ENCODE data around the gene SPDYE3. TPM values are rescaled to one million over a fixed set of nuclear protein-coding genes. Genes with fewer than 3 reads are reported as not detected.
"Not testable (repeated sequence)": the region's sequence is repeated elsewhere in the genome, so short reads cannot be mapped to it uniquely, and the experiment has no call there.

Gene SPDYE3
- total and polyA plus RNA-seq, 4 donors: 0.07 to 1.7 TPM; not detected in 2

DNA sequence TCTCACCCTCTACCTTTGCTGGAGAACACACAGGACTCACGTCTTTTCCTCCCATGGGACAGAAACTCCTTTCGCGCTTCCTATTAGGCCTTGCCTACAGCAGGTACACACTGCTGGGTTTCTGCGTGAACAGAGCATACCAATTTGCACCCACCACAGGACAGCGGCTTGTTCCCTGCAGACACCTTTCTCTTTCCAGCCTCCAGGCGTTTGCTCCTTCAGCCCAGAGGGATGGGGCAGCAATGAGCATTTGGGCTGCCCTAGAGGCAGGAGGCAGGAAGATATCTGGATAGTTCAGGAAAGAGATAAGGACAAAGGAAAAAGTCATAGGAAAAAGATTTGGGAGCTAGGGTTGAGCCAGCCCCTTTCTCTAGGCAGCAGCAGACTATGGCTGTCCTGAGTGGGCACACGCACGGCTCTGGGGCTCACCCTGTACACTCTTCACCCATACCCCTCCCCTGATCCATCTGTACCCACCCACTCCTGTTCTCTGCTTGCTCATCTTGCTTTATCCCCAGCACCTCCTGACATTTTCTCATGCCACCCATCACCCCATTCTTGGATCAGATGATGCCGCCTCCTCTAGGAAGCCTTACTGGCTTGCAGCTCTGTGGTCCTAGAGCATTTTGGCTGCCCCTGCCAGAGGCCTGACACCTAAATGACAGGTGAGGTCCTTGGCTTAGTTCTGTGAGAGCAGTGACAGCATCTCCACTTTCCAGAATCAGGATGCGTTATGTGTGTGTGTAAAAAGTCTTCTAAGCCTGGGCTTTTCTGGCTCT is 40.7 kb upstream of the SPDYE3 start:
- no peak overlapping the region for H3K4me3 ChIP-seq (ENCODE audit: low read depth in 1 of 3, low read length in 3 of 3)
- WGBS: 93% methylated on average over 10 of the region's 10 CpGs
- DNase-seq (ENCODE audit: low spot score): no peak

DNA sequence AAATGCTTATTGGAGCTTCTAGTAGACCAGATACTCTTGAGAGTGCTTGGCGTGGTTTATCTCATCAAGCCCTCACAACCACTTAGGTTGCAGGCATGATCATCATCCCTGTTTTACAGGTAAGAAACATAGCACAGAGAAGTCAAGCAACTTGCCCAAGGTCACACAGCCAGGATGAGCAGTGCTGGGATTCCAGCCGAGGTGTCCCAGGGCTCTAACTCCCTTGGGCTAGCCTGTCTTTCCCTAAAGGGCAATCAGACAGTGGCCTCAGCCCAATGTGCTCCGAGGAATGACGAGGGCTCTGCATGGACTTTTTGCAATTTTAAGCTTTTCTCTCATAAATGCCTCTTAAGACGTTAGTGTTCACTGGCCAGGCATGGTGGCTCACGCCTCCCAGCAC is 39.9 kb upstream of the SPDYE3 start:
- TF ChIP-seq HNF4G (IDR thresholded peaks at IDR 0.05) (no peak), RAD21 (IDR thresholded peaks at IDR 0.05) (no peak), RXRA (IDR thresholded peaks at IDR 0.05) (no peak), GABPA (IDR thresholded peaks at IDR 0.05 in 1 of 2, conservative IDR thresholded peaks at IDR 0.05 in 1 of 2) (no peak), YY1 (IDR thresholded peaks at IDR 0.05) (no peak), JUND (IDR thresholded peaks at IDR 0.05) (no peak), SP1 (IDR thresholded peaks at IDR 0.05) (no peak), FOXA1 (IDR thresholded peaks at IDR 0.05) (no peak), HNF4A (conservative IDR thresholded peaks at IDR 0.05) (no peak), FOXA2 (IDR thresholded peaks at IDR 0.05) (no peak), NR2F2 (IDR thresholded peaks at IDR 0.05) (no peak), EGR1 (IDR thresholded peaks at IDR 0.05; ENCODE audit: low read depth in 2 of 2) (no peak), TAF1 (conservative IDR thresholded peaks at IDR 0.05) (no peak)
- TF ChIP-seq, protein P1, sequence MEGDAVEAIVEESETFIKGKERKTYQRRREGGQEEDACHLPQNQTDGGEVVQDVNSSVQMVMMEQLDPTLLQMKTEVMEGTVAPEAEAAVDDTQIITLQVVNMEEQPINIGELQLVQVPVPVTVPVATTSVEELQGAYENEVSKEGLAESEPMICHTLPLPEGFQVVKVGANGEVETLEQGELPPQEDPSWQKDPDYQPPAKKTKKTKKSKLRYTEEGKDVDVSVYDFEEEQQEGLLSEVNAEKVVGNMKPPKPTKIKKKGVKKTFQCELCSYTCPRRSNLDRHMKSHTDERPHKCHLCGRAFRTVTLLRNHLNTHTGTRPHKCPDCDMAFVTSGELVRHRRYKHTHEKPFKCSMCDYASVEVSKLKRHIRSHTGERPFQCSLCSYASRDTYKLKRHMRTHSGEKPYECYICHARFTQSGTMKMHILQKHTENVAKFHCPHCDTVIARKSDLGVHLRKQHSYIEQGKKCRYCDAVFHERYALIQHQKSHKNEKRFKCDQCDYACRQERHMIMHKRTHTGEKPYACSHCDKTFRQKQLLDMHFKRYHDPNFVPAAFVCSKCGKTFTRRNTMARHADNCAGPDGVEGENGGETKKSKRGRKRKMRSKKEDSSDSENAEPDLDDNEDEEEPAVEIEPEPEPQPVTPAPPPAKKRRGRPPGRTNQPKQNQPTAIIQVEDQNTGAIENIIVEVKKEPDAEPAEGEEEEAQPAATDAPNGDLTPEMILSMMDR (IDR thresholded peaks at IDR 0.05; ENCODE audit: low read depth, low read length, missing input control): no peak
- TF ChIP-seq, protein P2, sequence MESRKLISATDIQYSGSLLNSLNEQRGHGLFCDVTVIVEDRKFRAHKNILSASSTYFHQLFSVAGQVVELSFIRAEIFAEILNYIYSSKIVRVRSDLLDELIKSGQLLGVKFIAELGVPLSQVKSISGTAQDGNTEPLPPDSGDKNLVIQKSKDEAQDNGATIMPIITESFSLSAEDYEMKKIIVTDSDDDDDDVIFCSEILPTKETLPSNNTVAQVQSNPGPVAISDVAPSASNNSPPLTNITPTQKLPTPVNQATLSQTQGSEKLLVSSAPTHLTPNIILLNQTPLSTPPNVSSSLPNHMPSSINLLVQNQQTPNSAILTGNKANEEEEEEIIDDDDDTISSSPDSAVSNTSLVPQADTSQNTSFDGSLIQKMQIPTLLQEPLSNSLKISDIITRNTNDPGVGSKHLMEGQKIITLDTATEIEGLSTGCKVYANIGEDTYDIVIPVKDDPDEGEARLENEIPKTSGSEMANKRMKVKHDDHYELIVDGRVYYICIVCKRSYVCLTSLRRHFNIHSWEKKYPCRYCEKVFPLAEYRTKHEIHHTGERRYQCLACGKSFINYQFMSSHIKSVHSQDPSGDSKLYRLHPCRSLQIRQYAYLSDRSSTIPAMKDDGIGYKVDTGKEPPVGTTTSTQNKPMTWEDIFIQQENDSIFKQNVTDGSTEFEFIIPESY (IDR thresholded peaks at IDR 0.05): no peak
- TF ChIP-seq, protein P3, sequence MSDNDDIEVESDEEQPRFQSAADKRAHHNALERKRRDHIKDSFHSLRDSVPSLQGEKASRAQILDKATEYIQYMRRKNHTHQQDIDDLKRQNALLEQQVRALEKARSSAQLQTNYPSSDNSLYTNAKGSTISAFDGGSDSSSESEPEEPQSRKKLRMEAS (IDR thresholded peaks at IDR 0.05): no peak
- TF ChIP-seq, protein P4, sequence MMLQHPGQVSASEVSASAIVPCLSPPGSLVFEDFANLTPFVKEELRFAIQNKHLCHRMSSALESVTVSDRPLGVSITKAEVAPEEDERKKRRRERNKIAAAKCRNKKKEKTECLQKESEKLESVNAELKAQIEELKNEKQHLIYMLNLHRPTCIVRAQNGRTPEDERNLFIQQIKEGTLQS (IDR thresholded peaks at IDR 0.05): no peak
- TF ChIP-seq, protein P5, sequence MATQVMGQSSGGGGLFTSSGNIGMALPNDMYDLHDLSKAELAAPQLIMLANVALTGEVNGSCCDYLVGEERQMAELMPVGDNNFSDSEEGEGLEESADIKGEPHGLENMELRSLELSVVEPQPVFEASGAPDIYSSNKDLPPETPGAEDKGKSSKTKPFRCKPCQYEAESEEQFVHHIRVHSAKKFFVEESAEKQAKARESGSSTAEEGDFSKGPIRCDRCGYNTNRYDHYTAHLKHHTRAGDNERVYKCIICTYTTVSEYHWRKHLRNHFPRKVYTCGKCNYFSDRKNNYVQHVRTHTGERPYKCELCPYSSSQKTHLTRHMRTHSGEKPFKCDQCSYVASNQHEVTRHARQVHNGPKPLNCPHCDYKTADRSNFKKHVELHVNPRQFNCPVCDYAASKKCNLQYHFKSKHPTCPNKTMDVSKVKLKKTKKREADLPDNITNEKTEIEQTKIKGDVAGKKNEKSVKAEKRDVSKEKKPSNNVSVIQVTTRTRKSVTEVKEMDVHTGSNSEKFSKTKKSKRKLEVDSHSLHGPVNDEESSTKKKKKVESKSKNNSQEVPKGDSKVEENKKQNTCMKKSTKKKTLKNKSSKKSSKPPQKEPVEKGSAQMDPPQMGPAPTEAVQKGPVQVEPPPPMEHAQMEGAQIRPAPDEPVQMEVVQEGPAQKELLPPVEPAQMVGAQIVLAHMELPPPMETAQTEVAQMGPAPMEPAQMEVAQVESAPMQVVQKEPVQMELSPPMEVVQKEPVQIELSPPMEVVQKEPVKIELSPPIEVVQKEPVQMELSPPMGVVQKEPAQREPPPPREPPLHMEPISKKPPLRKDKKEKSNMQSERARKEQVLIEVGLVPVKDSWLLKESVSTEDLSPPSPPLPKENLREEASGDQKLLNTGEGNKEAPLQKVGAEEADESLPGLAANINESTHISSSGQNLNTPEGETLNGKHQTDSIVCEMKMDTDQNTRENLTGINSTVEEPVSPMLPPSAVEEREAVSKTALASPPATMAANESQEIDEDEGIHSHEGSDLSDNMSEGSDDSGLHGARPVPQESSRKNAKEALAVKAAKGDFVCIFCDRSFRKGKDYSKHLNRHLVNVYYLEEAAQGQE (IDR thresholded peaks at IDR 0.05): no peak
- H3K36me3 ChIP-seq (ENCODE audit: control insufficient read depth in 4 of 4, insufficient read depth in 3 of 4, low read depth in 1 of 4, low read length in 3 of 4): no peaks in the 10 kb centered on the region
- no peak for DNase-seq (ENCODE audit: low spot score)
- peaks cover 0 to 15% (median 5%) of the 10 kb centered on the region in 4 donors for H3K4me1 ChIP-seq (ENCODE audit: control insufficient read depth in 4 of 4, insufficient read depth in 4 of 4, low read length in 3 of 4)
- no peak overlapping the region for H3K27ac ChIP-seq (ENCODE audit: low read depth in 1 of 2, low read length in 2 of 2)
- no peak overlapping the region for H3K4me3 ChIP-seq (ENCODE audit: low read depth in 1 of 3, low read length in 3 of 3)
- 96% methylated on average over 6 of the region's 6 CpGs for WGBS
- H3K9ac ChIP-seq (ENCODE audit: low read depth in 1 of 2, low read length in 2 of 2): no peak overlapping the region
- H3K9me3 ChIP-seq (ENCODE audit: control insufficient read depth in 4 of 4, low read length in 3 of 4): no peaks in the 10 kb centered on the region
- no peaks in the 10 kb centered on the region for H3K27me3 ChIP-seq (ENCODE audit: control insufficient read depth in 4 of 4, insufficient read depth in 4 of 4, low read length in 3 of 4)

More for the DNA sequence above, 40.7 kb upstream of the SPDYE3 start:
- peaks cover 0 to 9% (median 3%) of the 10 kb centered on the region in 4 donors for H3K4me1 ChIP-seq (ENCODE audit: control insufficient read depth in 4 of 4, insufficient read depth in 4 of 4, low read length in 3 of 4)
- no peak for TF ChIP-seq GABPA (IDR thresholded peaks at IDR 0.05 in 1 of 2, conservative IDR thresholded peaks at IDR 0.05 in 1 of 2)
- H3K27me3 ChIP-seq (ENCODE audit: control insufficient read depth in 4 of 4, insufficient read depth in 4 of 4, low read length in 3 of 4): no peaks in the 10 kb centered on the region
- no peaks in the 10 kb centered on the region for H3K9me3 ChIP-seq (ENCODE audit: control insufficient read depth in 4 of 4, low read length in 3 of 4)
- no peak overlapping the region for H3K27ac ChIP-seq (ENCODE audit: low read depth in 1 of 2, low read length in 2 of 2)
- no peaks in the 10 kb centered on the region for H3K36me3 ChIP-seq (ENCODE audit: control insufficient read depth in 4 of 4, insufficient read depth in 3 of 4, low read depth in 1 of 4, low read length in 3 of 4)
- no peak overlapping the region for H3K9ac ChIP-seq (ENCODE audit: low read depth in 1 of 2, low read length in 2 of 2)

DNA sequence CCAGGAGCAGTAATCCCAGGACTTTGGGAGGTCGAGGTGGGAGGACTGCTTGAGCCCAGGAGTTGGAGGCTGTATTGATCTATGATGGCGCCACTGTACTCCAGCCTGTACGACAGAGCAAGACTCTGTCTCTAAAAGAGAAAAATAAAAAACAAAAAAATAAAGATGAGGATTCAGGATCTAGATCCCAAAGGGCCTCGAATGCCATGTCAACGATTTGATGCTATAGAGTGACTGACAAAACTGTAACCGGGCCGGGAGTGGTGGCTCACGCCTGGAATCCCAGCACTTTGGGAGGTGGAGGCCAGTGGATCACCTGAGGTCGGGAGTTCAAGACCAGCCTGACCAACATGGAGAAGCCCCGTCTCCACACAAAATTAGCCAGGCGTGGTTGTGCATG is 38.6 kb upstream of the SPDYE3 start:
- not testable (repeated sequence) for H3K27ac ChIP-seq (ENCODE audit: low read depth in 1 of 2, low read length in 2 of 2); H3K36me3 ChIP-seq (ENCODE audit: control insufficient read depth in 4 of 4, insufficient read depth in 3 of 4, low read depth in 1 of 4, low read length in 3 of 4); H3K4me3 ChIP-seq (ENCODE audit: low read depth in 1 of 3, low read length in 3 of 3); H3K9me3 ChIP-seq (ENCODE audit: control insufficient read depth in 4 of 4, low read length in 3 of 4); DNase-seq (ENCODE audit: low spot score); H3K27me3 ChIP-seq (ENCODE audit: control insufficient read depth in 4 of 4, insufficient read depth in 4 of 4, low read length in 3 of 4); H3K9ac ChIP-seq (ENCODE audit: low read depth in 1 of 2, low read length in 2 of 2)
- 97% methylated on average over 11 of the region's 11 CpGs for WGBS
- H3K4me1 ChIP-seq (ENCODE audit: control insufficient read depth in 4 of 4, insufficient read depth in 4 of 4, low read length in 3 of 4): peaks cover 0 to 15% (median 5%) of the 10 kb centered on the region in 4 donors
